C4-2B (cell line): Measurements from ENCODE around the gene DNAH1.

Experiments used
- H3K27ac ChIP-seq: fragments of 450-650 bp; 2 replicates; pipeline ENCODE4 v1.5.1; 2017
- ZFX ChIP-seq: fragments of 450-650 bp; IDR thresholded peaks from 2 replicates; pipeline ENCODE4 v1.6.1; 2017
- TF ChIP-seq, protein P1 (sequence below): fragments of 450-650 bp; conservative IDR thresholded peaks from 2 replicates; pipeline ENCODE4 v1.5.1; 2017; ENCODE audit warnings: mild to moderate bottlenecking

Gene DNAH1

DNA sequence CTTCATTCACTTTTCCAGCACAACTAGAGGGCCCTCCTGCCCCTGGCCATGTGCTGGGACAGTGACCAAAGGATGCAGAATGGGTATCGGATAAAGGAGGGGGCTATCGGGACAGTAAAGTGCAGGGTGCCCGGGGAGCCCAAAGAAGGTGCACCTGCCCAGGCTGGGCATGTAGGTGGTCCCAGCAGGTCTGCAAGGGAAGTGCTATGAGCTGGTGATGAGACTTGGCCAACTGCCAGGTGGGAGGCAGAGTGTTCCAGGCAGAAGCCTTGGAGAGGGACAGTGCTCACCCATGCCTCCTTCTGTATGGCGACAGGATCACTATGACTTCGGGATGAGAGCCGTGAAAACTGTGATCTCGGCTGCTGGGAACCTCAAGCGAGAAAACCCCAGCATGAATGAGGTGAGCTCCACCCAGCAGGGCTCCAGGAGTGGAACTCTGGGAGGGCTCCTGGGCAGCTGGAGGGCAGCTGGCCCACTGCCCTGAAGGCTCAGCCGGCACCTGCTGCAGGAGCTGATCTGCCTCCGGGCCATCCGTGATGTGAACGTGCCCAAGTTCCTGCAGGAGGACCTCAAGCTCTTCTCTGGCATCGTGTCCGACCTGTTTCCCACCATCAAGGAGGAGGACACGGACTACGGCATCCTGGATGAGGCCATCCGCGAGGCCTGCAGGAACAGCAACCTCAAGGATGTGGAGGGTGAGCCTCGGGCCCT, 48.4 kb downstream of the DNAH1 start:
- H3K27ac ChIP-seq: no peak overlapping the region
- TF ChIP-seq ZFX: no peak
- TF ChIP-seq, protein P1, sequence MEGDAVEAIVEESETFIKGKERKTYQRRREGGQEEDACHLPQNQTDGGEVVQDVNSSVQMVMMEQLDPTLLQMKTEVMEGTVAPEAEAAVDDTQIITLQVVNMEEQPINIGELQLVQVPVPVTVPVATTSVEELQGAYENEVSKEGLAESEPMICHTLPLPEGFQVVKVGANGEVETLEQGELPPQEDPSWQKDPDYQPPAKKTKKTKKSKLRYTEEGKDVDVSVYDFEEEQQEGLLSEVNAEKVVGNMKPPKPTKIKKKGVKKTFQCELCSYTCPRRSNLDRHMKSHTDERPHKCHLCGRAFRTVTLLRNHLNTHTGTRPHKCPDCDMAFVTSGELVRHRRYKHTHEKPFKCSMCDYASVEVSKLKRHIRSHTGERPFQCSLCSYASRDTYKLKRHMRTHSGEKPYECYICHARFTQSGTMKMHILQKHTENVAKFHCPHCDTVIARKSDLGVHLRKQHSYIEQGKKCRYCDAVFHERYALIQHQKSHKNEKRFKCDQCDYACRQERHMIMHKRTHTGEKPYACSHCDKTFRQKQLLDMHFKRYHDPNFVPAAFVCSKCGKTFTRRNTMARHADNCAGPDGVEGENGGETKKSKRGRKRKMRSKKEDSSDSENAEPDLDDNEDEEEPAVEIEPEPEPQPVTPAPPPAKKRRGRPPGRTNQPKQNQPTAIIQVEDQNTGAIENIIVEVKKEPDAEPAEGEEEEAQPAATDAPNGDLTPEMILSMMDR: no peak

DNA sequence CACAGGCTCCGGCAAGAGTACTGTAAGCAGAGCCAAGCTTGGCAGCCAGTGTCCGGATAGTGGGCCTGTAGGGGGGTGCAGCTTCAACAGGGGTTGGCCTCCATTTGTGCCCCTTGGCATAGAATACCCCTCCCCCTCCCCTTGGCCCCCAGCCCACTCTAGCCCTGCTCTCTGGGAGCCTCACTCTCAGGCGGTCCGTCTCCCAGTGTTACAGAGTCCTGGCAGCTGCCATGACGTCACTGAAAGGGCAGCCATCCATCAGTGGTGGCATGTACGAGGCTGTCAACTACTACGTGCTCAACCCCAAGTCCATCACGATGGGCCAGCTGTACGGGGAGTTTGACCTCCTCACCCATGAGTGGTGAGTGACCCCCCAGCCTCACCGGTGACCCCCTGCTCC, 50.4 kb downstream of the DNAH1 start:
- H3K27ac ChIP-seq: no peak overlapping the region
- TF ChIP-seq, protein P1: no peak
- TF ChIP-seq ZFX: no peak

DNA sequence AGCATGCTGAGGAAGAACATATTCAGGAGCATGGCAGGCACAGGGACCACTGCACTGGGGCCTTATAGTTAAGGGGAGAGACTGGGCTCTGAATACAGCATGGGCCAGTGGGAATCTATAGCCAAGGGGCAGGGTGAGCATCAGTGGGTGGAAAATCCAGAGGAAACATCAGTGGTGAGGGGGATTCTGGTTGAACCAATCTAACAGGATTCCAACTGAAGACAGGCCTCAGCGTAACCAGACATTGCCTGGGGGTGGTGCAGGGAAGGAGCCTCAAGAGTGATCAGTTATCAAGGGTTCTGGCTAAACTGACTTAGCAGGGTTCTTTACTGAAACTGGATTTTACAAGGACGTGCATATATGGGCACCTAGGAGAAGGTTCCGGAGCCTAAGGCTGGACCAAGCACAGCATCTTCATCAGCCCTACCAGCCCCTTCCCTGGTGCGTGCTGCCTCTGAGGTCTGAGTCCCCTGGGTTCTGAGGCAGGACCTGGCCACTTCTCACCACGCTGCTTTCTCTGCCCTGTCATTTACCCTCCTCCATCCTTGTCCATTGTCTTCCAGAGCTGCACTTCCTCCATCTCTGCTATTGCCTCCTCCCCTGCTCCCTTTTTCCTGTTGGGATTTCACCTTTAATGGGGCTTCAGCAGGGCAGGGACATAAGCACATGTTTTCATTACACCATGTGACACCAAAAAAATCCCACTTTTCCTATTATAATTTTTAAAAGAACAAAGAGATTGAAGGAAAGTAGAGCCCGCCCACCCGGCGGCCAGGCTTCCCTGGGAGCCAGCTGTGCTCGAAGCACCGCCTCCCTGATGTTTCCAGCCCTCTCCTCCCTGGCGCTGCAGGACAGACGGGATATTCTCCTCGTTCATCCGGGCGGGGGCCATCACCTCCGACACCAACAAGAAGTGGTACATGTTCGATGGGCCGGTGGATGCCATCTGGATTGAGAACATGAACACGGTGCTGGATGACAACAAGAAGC, 52.1 kb downstream of the DNAH1 start:
- TF ChIP-seq ZFX: no peak
- TF ChIP-seq, protein P1: no peak
- H3K27ac ChIP-seq: no peak overlapping the region

DNA sequence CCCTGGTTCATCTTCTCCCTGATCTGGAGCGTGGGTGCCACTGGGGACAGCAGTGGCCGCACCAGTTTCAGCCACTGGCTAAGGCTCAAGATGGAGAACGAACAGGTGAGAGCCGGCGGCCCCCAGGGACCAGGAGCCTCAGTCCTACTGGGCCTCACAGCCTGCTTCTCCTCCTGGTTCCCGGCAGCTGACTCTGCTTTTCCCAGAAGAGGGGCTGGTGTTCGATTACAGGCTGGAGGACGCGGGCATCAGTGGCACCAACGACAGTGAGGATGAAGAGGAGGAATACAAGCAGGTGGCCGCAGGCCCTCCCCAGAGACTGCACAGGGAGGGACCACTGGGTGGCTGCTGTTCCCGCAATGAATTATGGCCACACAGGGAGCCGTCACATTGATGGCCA, 54.4 kb downstream of the DNAH1 start:
- no peak overlapping the region for H3K27ac ChIP-seq
- TF ChIP-seq, protein P1: no peak
- TF ChIP-seq ZFX: no peak

DNA sequence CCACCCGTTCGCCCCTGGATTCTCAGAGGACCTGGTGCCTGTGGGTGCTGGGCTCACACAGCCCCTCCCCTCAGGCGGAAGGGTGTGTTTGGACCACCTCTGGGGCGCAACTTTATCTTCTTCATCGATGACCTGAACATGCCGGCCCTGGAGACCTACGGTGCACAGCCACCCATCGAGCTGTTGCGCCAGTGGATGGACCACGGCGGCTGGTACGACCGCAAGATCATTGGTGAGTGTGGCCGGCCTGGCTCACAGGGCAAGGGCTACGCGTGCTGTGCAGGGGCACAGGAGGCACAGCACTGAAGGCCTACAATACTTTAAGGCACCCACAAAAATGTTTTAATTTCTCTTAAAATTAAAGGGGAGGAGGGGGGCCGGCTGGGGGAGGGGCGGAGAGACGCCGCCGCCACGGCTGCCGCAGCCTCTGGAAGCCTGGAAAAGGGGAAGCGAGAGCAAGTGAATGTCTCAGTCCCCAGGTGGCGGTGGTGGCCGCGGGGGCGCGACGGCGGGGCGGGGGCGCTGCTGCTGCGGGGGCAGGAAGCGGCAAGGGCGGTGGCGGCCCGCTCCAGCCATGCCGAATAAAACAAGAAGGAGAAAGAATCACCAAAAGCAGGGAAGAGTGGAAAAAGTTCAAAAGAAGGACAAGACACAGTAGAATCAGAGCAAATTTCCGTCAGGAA, 56.8 kb downstream of the DNAH1 start:
- H3K27ac ChIP-seq: no peak overlapping the region
- TF ChIP-seq, protein P1: no peak
- TF ChIP-seq ZFX: no peak

DNA sequence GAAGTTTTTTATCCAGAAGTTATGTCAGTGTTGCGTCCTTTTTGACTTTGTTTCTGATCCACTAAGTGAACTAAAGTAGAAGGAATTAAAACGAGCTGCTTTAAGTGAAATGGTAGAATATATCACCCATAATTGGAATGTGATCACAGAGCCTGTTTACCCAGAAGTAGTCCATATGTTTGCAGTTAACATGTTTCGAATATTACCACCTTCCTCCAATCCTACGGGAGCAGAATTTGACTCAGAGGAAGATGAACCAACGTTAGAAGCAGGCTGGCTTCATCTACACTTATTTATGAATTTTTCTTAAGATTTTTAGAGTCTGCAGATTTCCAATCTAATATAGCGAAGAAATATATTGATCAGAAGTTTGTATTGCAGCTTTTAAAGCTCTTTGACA, 57.6 kb downstream of the DNAH1 start:
- no peak for TF ChIP-seq ZFX
- TF ChIP-seq, protein P1: no peak
- H3K27ac ChIP-seq: no peak overlapping the region
